H1 (cell line): Measurements from ENCODE around the gene FNDC10. TPM values are rescaled to one million over a fixed set of nuclear protein-coding genes. Genes with fewer than 3 reads are reported as not detected.
"Not testable (repeated sequence)": the region's sequence is repeated elsewhere in the genome, so short reads cannot be mapped to it uniquely, and the experiment has no call there.

ENCODE experiments used
- CTCF ChIA-PET: fragments of 300-600 bp; sonication (Branson Sonifier 250); formaldehyde crosslinking; loops from one replicate; lab custom pipeline; 2021; ENCODE audit not compliant: partially characterized antibody; lab: Charles Lee
- POLR2A ChIA-PET: fragments of 300-600 bp; sonication (Branson Sonifier 250); formaldehyde crosslinking; loops from one replicate; lab custom pipeline; 2021; ENCODE audit warnings: inconsistent platforms; ENCODE audit not compliant: partially characterized antibody; lab: Charles Lee
- DNase-seq, 2 experiments: peaks; one replicate each; pipeline versions ENCODE4 v3.0.0 to v3.0.0-alpha.2; 2010 to 2022; ENCODE audit warnings: low spot score in 2 of 2, low read depth in 1 of 2, mixed read lengths in 1 of 2
- FAIRE-seq: peaks from 2 replicates; lab custom pipeline; 2011; peaks lifted over from hg19 to GRCh38; lab: Jason Lieb, UNC
- H2AFZ ChIP-seq: 2 replicates; pipeline ENCODE4 v1.8.1; 2012; ENCODE audit warnings: low read length, inconsistent platforms
- H2AK5ac ChIP-seq: 2 replicates; pipeline ENCODE4 v1.6.1; 2013; ENCODE audit warnings: low read depth, low read length
- H2BK120ac ChIP-seq: replicated peaks from 2 replicates; pipeline ENCODE3; 2013; ENCODE audit warnings: low read depth, low read length, inconsistent platforms
- H2BK12ac ChIP-seq: 2 replicates; pipeline ENCODE4 v1.6.1; 2013; ENCODE audit warnings: low read depth, low read length
- H2BK15ac ChIP-seq: 2 replicates; pipeline ENCODE4 v1.6.1; 2013; ENCODE audit warnings: low read length
- H2BK20ac ChIP-seq: 2 replicates; pipeline ENCODE4 v1.6.1; 2013; ENCODE audit warnings: low read length
- H2BK5ac ChIP-seq: 2 replicates; pipeline ENCODE4 v1.6.1; 2013; ENCODE audit warnings: low read depth, low read length
- H3K14ac ChIP-seq: 2 replicates; pipeline ENCODE4 v1.6.1; 2013; ENCODE audit warnings: inconsistent platforms; ENCODE audit not compliant: insufficient read length
- H3K18ac ChIP-seq: 2 replicates; pipeline ENCODE4 v1.6.1; 2013; ENCODE audit warnings: low read length; ENCODE audit errors: extremely low read depth
- H3K23ac ChIP-seq: 2 replicates; pipeline ENCODE4 v1.6.1; 2013; ENCODE audit warnings: inconsistent platforms; ENCODE audit not compliant: insufficient read length
- H3K23me2 ChIP-seq: 2 replicates; pipeline ENCODE4 v1.6.1; 2013; ENCODE audit warnings: low read depth, low read length
- H3K27ac ChIP-seq: 2 replicates; pipeline ENCODE4 v1.6.1; 2011; ENCODE audit warnings: low read depth, low read length, inconsistent platforms
- H3K27me3 ChIP-seq, 4 experiments: replicated peaks in 1 of 4; 1 replicate in 1 of 4; 2 replicates in 3 of 4; pipeline versions ENCODE4 v1.6.1 to v1.8.1; 2011 to 2013; ENCODE audit warnings: low read length in 3 of 4, mild to moderate bottlenecking in 3 of 4, inconsistent platforms in 2 of 4, mixed read lengths in 2 of 4, moderate library complexity in 1 of 4; ENCODE audit not compliant: control insufficient read depth in 3 of 4, insufficient read depth in 3 of 4; ENCODE audit errors: extremely low read depth in 1 of 4
- H3K36me3 ChIP-seq, 4 experiments: 2 replicates each; pipeline versions ENCODE4 v1.6.1 to v1.8.1; 2011 to 2013; ENCODE audit warnings: mild to moderate bottlenecking in 4 of 4, low read length in 3 of 4, moderate library complexity in 2 of 4, control low read depth in 1 of 4, inconsistent platforms in 1 of 4; ENCODE audit not compliant: insufficient read depth in 4 of 4, control insufficient read depth in 2 of 4
- H3K4ac ChIP-seq: replicated peaks from 2 replicates; pipeline ENCODE3; 2013; ENCODE audit warnings: low read length, low read depth, mixed read lengths, inconsistent platforms; ENCODE audit not compliant: insufficient read length
- H3K4me1 ChIP-seq, 4 experiments: replicated peaks in 1 of 4; 1 replicate in 1 of 4; 2 replicates in 3 of 4; pipeline versions ENCODE4 v1.6.1 to v1.8.1; 2011 to 2013; ENCODE audit warnings: low read length in 3 of 4, inconsistent platforms in 2 of 4, mixed read lengths in 1 of 4; ENCODE audit not compliant: insufficient read depth in 4 of 4, control insufficient read depth in 3 of 4
- H3K4me2 ChIP-seq, 2 experiments: 2 replicates each; pipeline versions ENCODE4 v1.6.1 to v1.8.1; 2011 to 2013; ENCODE audit warnings: low read depth in 2 of 2, low read length in 2 of 2, control low read depth in 1 of 2, inconsistent platforms in 1 of 2, mild to moderate bottlenecking in 1 of 2; ENCODE audit not compliant: insufficient read depth in 1 of 2
- H3K4me3 ChIP-seq, 4 experiments: fragments of 200-600, 300-600 bp in 1 of 4; sonication (generic), shearing (Covaris generic), sonication (Bioruptor Twin) in 1 of 4; 2 replicates each; pipeline versions ENCODE4 v1.5.1 to v1.8.1; 2011 to 2016; ENCODE audit warnings: low read length in 4 of 4, low read depth in 3 of 4, control low read depth in 2 of 4, inconsistent platforms in 2 of 4, mild to moderate bottlenecking in 2 of 4, mixed read lengths in 1 of 4, moderate library complexity in 1 of 4; ENCODE audit not compliant: insufficient read depth in 2 of 4; ENCODE audit errors: extremely low read depth in 1 of 4
- H3K56ac ChIP-seq: replicated peaks from 2 replicates; pipeline ENCODE3; 2013; ENCODE audit warnings: low read depth, mild to moderate bottlenecking, mixed read lengths, low read length, inconsistent platforms; ENCODE audit not compliant: insufficient read length
- H3K79me1 ChIP-seq: 2 replicates; pipeline ENCODE4 v1.6.1; 2013; ENCODE audit warnings: low read depth, low read length, control low read depth
- H3K79me2 ChIP-seq, 2 experiments: 2 replicates each; pipeline versions ENCODE4 v1.6.1 to v1.8.1; 2012 to 2013; ENCODE audit warnings: low read length in 2 of 2, mild to moderate bottlenecking in 2 of 2, inconsistent platforms in 1 of 2; ENCODE audit not compliant: insufficient read depth in 2 of 2, control insufficient read depth in 1 of 2
- H3K9ac ChIP-seq, 4 experiments: replicated peaks in 1 of 4; 1 replicate in 1 of 4; 2 replicates in 3 of 4; pipeline versions ENCODE4 v1.6.1 to v1.8.1; 2011 to 2013; ENCODE audit warnings: low read depth in 3 of 4, low read length in 3 of 4, control low read depth in 2 of 4, mild to moderate bottlenecking in 2 of 4, moderate library complexity in 2 of 4, inconsistent platforms in 1 of 4; ENCODE audit errors: extremely low read depth in 1 of 4
- H3K9me3 ChIP-seq, 2 experiments: 2 replicates each; pipeline versions ENCODE4 v1.6.1 to v1.8.1; 2012 to 2013; ENCODE audit warnings: mild to moderate bottlenecking in 2 of 2, moderate library complexity in 2 of 2, control low read depth in 1 of 2, inconsistent platforms in 1 of 2, low read depth in 1 of 2, low read length in 1 of 2, mixed read lengths in 1 of 2; ENCODE audit not compliant: insufficient read depth in 2 of 2
- H4K20me1 ChIP-seq, 2 experiments: replicated peaks in 1 of 2; 2 replicates each; pipeline versions ENCODE3 to v1.8.1; 2011 to 2013; ENCODE audit warnings: inconsistent platforms in 2 of 2, low read length in 2 of 2, mild to moderate bottlenecking in 1 of 2; ENCODE audit not compliant: insufficient read depth in 2 of 2, control insufficient read depth in 1 of 2
- H4K5ac ChIP-seq: 2 replicates; pipeline ENCODE4 v1.6.1; 2013; ENCODE audit warnings: low read length, low read depth, mixed read lengths, inconsistent platforms; ENCODE audit not compliant: insufficient read length
- H4K8ac ChIP-seq: 2 replicates; pipeline ENCODE4 v1.8.0; 2013; ENCODE audit warnings: mild to moderate bottlenecking, moderate library complexity, low read length, inconsistent platforms; ENCODE audit not compliant: insufficient read depth; ENCODE audit errors: extremely low read depth
- H4K91ac ChIP-seq: replicated peaks from 2 replicates; pipeline ENCODE3; 2013; ENCODE audit warnings: low read length, mixed read lengths, inconsistent platforms; ENCODE audit not compliant: insufficient read length
- WGBS, 2 experiments: shearing (Covaris generic) in 1 of 2; methylation state at CpG; one replicate each; pipeline versions ENCODE4 v1.1.6 to v1.1.7; 2013 to 2015; ENCODE audit warnings: low lambda C conversion rate in 2 of 2, mixed read lengths in 2 of 2, inconsistent platforms in 1 of 2, low coverage in 1 of 2, missing lambda C conversion rate in 1 of 2; ENCODE audit not compliant: insufficient replicate concordance in 2 of 2, insufficient coverage in 1 of 2, insufficient read length in 1 of 2; ENCODE audit errors: extremely low coverage in 1 of 2, missing lambda C conversion rate in 1 of 2; 5-methylcytosine and 5-hydroxymethylcytosine counted together
- polyA plus RNA-seq, 7 experiments: library from polyadenylated mRNA; depleted of rRNA in 3 of 7; stranded (reverse) in 5 of 7; unstranded in 2 of 7; fragments of >200 nt in 5 of 7; fragments of 200-250 nt in 2 of 7; gene quantifications; 1 replicate in 5 of 7; 2 replicates in 1 of 7; 4 replicates in 1 of 7; pipeline versions ENCODE4 v1.2.1 to v1.2.3, GENCODE V29; 2011 to 2013; ENCODE audit warnings: missing spikeins in 2 of 7, mixed read lengths in 2 of 7
- total RNA-seq: library from RNA; stranded (reverse); fragmentation: NEBNext Ultra II Directional; extraction: Animal tissue kit (Norgen Biotek cat#: 25700); gene quantifications from 2 replicates; pipeline ENCODE4 v1.2.1, GENCODE V29; 2021

The FNDC10 gene
- total and polyA plus RNA-seq, 2 of the 8 experiments (the other 6 are each of a cell fraction or from before 2014, with no cell fraction given) = 19.0 to 21.8 TPM

DNA sequence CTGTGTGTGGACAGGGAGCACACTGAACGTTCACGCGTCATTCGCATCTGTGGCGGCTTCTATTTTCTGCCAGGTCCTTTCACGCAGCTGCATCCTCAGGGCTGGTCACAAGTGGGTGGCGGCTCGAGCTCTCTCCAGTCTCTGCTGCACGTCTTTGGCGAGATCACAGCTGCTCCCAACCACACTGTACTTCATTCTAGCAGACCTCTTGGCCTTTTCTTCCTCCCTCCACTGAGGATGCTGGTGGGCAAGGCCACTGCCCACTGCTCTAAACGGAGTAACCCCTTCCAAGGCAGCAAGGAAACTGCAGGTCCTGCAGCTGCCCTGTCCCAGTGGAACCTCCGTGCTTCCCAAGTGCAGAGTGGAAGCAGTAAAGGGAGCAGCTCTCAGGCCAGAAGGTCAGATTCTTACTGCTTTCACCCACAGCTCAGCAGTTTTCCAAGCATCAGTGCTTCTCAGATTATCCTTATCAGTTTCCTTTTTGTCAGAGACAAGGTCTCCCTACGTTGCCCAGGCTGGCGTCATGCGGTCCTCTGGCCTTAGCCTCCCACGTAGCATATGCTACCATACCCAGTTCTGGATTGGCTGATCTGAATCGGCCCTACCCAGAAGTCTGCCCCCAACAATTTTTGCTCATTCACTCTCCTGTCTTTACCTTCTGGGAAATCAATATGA, 47.8 kb upstream of the FNDC10 start:
- H3K18ac ChIP-seq, H3K4ac ChIP-seq, H3K23me2 ChIP-seq, H4K91ac ChIP-seq, H4K5ac ChIP-seq, DNase-seq, H3K79me1 ChIP-seq, H2BK20ac ChIP-seq, H3K27ac ChIP-seq, CTCF ChIA-PET, H2BK5ac ChIP-seq, FAIRE-seq, H2BK15ac ChIP-seq, H3K14ac ChIP-seq, H3K9me3 ChIP-seq, H3K4me1 ChIP-seq, H3K79me2 ChIP-seq, H3K4me3 ChIP-seq, H3K4me2 ChIP-seq, H4K20me1 ChIP-seq, H3K56ac ChIP-seq, H2BK12ac ChIP-seq, H4K8ac ChIP-seq, H2AFZ ChIP-seq, H3K27me3 ChIP-seq, H3K9ac ChIP-seq, H3K23ac ChIP-seq, H2AK5ac ChIP-seq, POLR2A ChIA-PET, H2BK120ac ChIP-seq: not testable (repeated sequence)
- WGBS, 2 experiments = 95% methylated on average over 17 of the region's 17 CpGs; no CpG with 5 or more reads in 1 of the 2 experiments
- peaks cover 13 to 36% (median 25%) of the 10 kb centered on the region in 4 experiments for H3K36me3 ChIP-seq

DNA sequence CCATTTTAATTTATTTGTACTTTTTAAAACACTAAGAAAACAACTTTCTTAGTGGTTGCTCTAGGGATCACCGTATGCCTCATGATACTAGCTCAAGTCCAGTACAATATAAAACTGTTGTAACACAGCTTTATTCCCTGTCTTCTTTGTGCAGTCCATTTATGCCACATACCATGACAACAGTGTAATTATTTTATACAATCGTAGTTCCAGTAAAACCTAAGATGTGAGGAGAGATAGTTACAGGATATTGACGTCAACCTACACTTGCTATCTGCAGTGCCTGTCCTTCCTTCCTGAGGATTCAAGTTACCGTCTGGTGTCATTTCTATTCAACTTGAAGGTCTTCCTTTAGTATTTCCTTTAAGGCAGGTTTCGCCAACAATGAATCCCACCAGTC, 46.4 kb upstream of the FNDC10 start:
- H3K18ac ChIP-seq, H3K4ac ChIP-seq, H3K27ac ChIP-seq, H2BK5ac ChIP-seq, H2AK5ac ChIP-seq, CTCF ChIA-PET, H4K8ac ChIP-seq, H3K4me3 ChIP-seq, H2BK120ac ChIP-seq, H4K5ac ChIP-seq, H2BK20ac ChIP-seq, H2BK12ac ChIP-seq, H3K23me2 ChIP-seq, H2BK15ac ChIP-seq, H3K4me1 ChIP-seq, H3K79me1 ChIP-seq, FAIRE-seq, POLR2A ChIA-PET, H3K9me3 ChIP-seq, H4K20me1 ChIP-seq, H2AFZ ChIP-seq, H3K27me3 ChIP-seq, H3K14ac ChIP-seq, DNase-seq, H3K4me2 ChIP-seq, H3K79me2 ChIP-seq, H3K56ac ChIP-seq, H3K23ac ChIP-seq, H3K9ac ChIP-seq, H4K91ac ChIP-seq: not testable (repeated sequence)
- WGBS, 2 experiments = 85% methylated on average over 5 of the region's 5 CpGs; no CpG with 5 or more reads in 1 of the 2 experiments
- H3K36me3 ChIP-seq = peaks cover 4 to 25% (median 15%) of the 10 kb centered on the region in 4 experiments; a peak in 6 of 8 replicates
